ENCODE data around the gene UGT1A8.

GRCh38 chr2:233638836-233639235 lies 21.4 kb downstream of the UGT1A8 start:
- TF ChIP-seq CTCF (IDR thresholded peaks at IDR 0.05) (peak in 3 of 5 experiments; percentile 8 to 47 (median 31)), POLR2A (IDR thresholded peaks at IDR 0.05) (no peak), EP300 (IDR thresholded peaks at IDR 0.05; ENCODE audit: low read depth) (no peak), POLR2AphosphoS5 (IDR thresholded peaks at IDR 0.05) (peak in 1 of 3 donors; percentile 29)
